ENCODE data around the gene ZFYVE21. TPM values are rescaled to one million over a fixed set of nuclear protein-coding genes. Genes with fewer than 3 reads are reported as not detected.

Gene ZFYVE21
- total RNA-seq = 70.4 and 83.5 TPM in 2 replicates

GRCh38 chr14:103715052-103716000 lies at the start of gene ZFYVE21, which contains the start of gene XRCC3:
TSS of gene ZFYVE21 (plus strand) at chr14:103715810. CDS start at chr14:103715842, 32 bp downstream.
TSS of gene XRCC3 (minus strand) at chr14:103715451. CDS start at chr14:103711087, 4,364 bp downstream.

Other genes with a start within 250 kb of the ZFYVE21 start
- gene CKB, start 193.0 kb upstream of the ZFYVE21 start, total RNA-seq = 5.0 and 6.3 TPM in 2 replicates
- gene TRMT61A, start 186.6 kb upstream of the ZFYVE21 start, total RNA-seq = 3.1 and 7.5 TPM in 2 replicates
- gene BAG5, start 153.2 kb upstream of the ZFYVE21 start, total RNA-seq = 19.9 and 25.6 TPM in 2 replicates
- gene COA8, start 152.8 kb upstream of the ZFYVE21 start, total RNA-seq = 16.2 and 16.8 TPM in 2 replicates
- gene KLC1, start 86.6 kb upstream of the ZFYVE21 start, total RNA-seq = 184 and 300 TPM in 2 replicates
- 13.5 and 17.6 TPM in 2 replicates for gene XRCC3, start 359 bp upstream of the ZFYVE21 start, total RNA-seq
- 11.5 and 25.5 TPM in 2 replicates for gene PPP1R13B, start 131.8 kb downstream of the ZFYVE21 start, total RNA-seq
- 0.06 and 0.32 TPM in 2 replicates for gene TDRD9, start 212.6 kb downstream of the ZFYVE21 start, total RNA-seq
- gene RD3L, start 226.7 kb downstream of the ZFYVE21 start, total RNA-seq = not detected in 2 replicates